Calu3 (cell line): ENCODE measurements around the gene DDOST. TPM values are rescaled to one million over a fixed set of nuclear protein-coding genes. Genes with fewer than 3 reads are reported as not detected.

ENCODE experiments used
- BruUV-seq: library from RNA; stranded (reverse); fragments of 400-500 nt; replicated peaks from 2 replicates; lab custom pipeline; 2021; lab: Mats Ljungman, UMichigan
- CTCF ChIA-PET: fragments of 300-600 bp; sonication (Branson Sonifier 250); formaldehyde crosslinking; loops from one replicate; lab custom pipeline; 2022; ENCODE audit warnings: antibody characterized with exemption; lab: Charles Lee
- DNase-seq: peaks from one replicate; pipeline ENCODE4 v3.0.0; 2022
- H3K27ac Mint-ChIP-seq: one replicate; pipeline ENCODE4 v1.8.0; 2022; ENCODE audit warnings: mixed read lengths; ENCODE audit not compliant: unreplicated experiment
- H3K27me3 Mint-ChIP-seq: one replicate; pipeline ENCODE4 v1.8.0; 2022; ENCODE audit warnings: mixed read lengths; ENCODE audit not compliant: unreplicated experiment
- H3K36me3 Mint-ChIP-seq: one replicate; pipeline ENCODE4 v1.8.0; 2022; ENCODE audit warnings: mild to moderate bottlenecking, moderate library complexity, mixed read lengths; ENCODE audit not compliant: insufficient read depth, unreplicated experiment
- H3K4me1 Mint-ChIP-seq: one replicate; pipeline ENCODE4 v1.8.0; 2022; ENCODE audit warnings: mild to moderate bottlenecking, low read depth, mixed read lengths; ENCODE audit not compliant: unreplicated experiment
- H3K4me3 Mint-ChIP-seq: one replicate; pipeline ENCODE4 v1.8.0; 2022; ENCODE audit warnings: mild to moderate bottlenecking, low read depth, moderate library complexity, mixed read lengths; ENCODE audit not compliant: unreplicated experiment
- H3K9me3 Mint-ChIP-seq: one replicate; pipeline ENCODE4 v1.8.0; 2022; ENCODE audit warnings: low read depth, mixed read lengths; ENCODE audit not compliant: unreplicated experiment
- CTCF ChIP-seq: fragments of 200-600 bp; IDR thresholded peaks from one replicate; pipeline ENCODE4 v1.8.0; 2022; ENCODE audit warnings: antibody characterized with exemption; ENCODE audit not compliant: unreplicated experiment
- intact Hi-C: fragments of 100-400 bp; cut with micrococcal nuclease; formaldehyde crosslinking; loops from one replicate; pipeline ENCODE4 v1.10.0; 2022; ENCODE audit not compliant: unreplicated experiment
- total RNA-seq: library from RNA; stranded (reverse); gene quantifications from 2 replicates; pipeline ENCODE4 v1.2.3, GENCODE V29; 2022

DDOST gene
- total RNA-seq, 1 experiment from 2014 or later: 266 TPM

GRCh38 chr1:20640183-20640597 is 21.0 kb downstream of the DDOST start:
- BruUV-seq: no TSS peak
- no peaks in the 10 kb centered on the region for H3K27me3 Mint-ChIP-seq
- TF ChIP-seq CTCF: peak; percentile 74
- no peaks in the 10 kb centered on the region for H3K4me1 Mint-ChIP-seq
- H3K9me3 Mint-ChIP-seq: no peaks in the 10 kb centered on the region
- intact Hi-C loops: loop anchor here (1.0 kb wide), 2 partner anchors 65 to 118 kb away; no protein-coding TSS in a partner anchor
- peak; percentile 49 for DNase-seq
- no peak overlapping the region for H3K4me3 Mint-ChIP-seq
- CTCF ChIA-PET: no interaction called here
- no peaks in the 10 kb centered on the region for H3K36me3 Mint-ChIP-seq
- H3K27ac Mint-ChIP-seq: no peak overlapping the region

DNA sequence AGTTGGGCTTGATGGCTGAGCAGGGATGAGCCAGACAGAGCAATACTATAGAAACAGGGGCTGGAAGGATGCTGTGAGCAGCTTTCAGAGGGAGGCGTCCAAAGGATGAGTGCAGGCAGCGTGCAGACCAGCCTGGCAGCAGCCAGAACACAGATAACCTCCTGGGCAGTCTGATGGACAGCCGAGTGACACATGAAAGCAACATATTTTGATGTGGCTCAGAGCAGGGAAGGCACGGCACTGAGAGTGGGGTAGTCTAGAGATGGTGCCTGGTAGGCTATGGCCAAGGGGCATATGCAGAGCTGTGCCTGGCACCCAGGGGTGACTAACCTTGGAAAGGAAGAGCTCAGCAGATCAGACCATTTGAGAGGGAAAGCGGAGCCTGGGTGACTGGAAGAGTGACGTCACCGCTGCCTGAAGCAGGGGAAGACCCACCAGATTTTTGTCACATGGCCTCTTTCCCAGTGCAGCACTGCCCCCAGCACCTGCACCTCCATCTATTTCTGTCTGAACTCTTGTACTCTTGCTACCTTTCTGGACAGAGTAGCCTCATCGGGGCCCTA is 24.3 kb downstream of the DDOST start:
- Mint-ChIP-seq H3K9me3 (no peaks in the 10 kb centered on the region), H3K36me3 (peaks cover 17% of the 10 kb centered on the region), H3K27me3 (no peaks in the 10 kb centered on the region), H3K4me1 (no peaks in the 10 kb centered on the region), H3K27ac (no peak overlapping the region), H3K4me3 (no peak overlapping the region)
- intact Hi-C loops: no loop called here
- no peak for DNase-seq
- CTCF ChIA-PET: no interaction called here
- TF ChIP-seq CTCF: no peak
- BruUV-seq: no TSS peak

DNA sequence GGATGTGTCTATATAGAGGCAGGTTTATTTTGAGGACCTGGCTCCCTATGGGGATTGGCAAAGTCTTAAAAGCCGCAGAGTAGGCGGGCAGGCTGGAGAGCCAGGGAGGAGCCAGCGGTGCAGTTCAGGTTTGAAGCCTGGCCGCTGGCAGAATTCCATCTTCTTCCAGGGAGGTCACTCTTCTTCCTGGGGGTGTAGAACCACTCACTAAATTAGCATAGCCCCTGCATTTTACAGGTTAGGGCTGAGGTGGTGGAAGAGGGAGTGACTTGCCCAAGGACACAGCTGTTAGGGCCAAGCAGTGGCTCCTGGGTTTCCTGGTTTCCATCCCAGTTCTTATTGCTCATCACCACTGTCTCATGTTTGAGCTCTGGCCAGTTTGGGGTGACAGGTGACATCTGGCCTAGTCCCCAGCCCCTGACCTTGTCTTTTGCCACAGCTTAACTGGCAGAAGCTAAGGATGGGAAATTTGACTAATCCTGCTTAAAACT is 26.5 kb downstream of the DDOST start:
- Mint-ChIP-seq H3K4me3 (peak overlapping the region; percentile 72), H3K9me3 (no peaks in the 10 kb centered on the region), H3K36me3 (peaks cover 17% of the 10 kb centered on the region), H3K27me3 (no peaks in the 10 kb centered on the region), H3K4me1 (no peaks in the 10 kb centered on the region), H3K27ac (no peak overlapping the region)
- peak; percentile 37 for DNase-seq
- CTCF ChIA-PET: interaction anchor here (1.3 to 4.9 kb wide), 2 partner anchors 27 to 59 kb away, joined by 3 to 49 read pairs; no protein-coding TSS in a partner anchor
- BruUV-seq: no TSS peak
- intact Hi-C loops: loop anchor here (1.0 kb wide), 1 partner anchor 112 kb away; no protein-coding TSS in a partner anchor
- no peak for TF ChIP-seq CTCF

DNA sequence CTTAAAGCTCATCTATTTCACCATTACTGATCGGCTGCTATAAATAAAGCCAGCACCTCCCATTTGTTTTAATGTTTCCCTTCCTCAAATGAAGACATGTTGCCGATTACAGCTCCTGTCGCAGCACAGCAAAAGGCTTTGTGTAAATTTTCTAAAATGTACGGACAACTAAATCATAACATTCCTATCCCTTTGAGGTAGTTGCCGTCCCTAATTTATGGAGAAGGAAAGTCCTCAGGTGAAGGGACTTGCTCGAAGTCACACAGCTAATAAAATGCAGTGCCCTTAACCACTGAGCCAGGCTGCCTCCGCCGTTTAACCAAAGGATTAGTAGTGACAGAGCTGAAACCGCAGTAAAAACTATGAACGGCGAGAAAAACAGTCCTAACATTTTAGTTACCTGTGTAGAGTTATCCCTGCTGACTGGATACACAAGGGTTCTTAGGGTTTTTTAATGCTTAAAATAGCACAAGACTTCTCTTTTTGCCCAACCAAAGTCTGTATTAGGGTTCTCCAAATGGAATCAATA is 27.0 kb downstream of the DDOST start:
- BruUV-seq: TSS peak; percentile 34
- H3K4me3 Mint-ChIP-seq: peak overlapping the region; percentile 72
- intact Hi-C loops: loop anchor here (1.0 kb wide), 1 partner anchor 112 kb away; no protein-coding TSS in a partner anchor
- peaks cover 18% of the 10 kb centered on the region for H3K36me3 Mint-ChIP-seq
- no peak for DNase-seq
- H3K4me1 Mint-ChIP-seq: no peaks in the 10 kb centered on the region
- CTCF ChIA-PET: interaction anchor here (0.5 to 4.9 kb wide), 7 partner anchors 16 to 421 kb away, joined by 3 to 49 read pairs (median 4); partner anchors contain the start of gene CDA
- no peak overlapping the region for H3K27ac Mint-ChIP-seq
- no peak for TF ChIP-seq CTCF
- H3K9me3 Mint-ChIP-seq: no peaks in the 10 kb centered on the region
- no peaks in the 10 kb centered on the region for H3K27me3 Mint-ChIP-seq
